LNCaP clone FGC (cell line): Measurements from ENCODE around the gene ABHD16B.

Experiments used
- DNase-seq: peaks from one replicate; pipeline ENCODE4 v3.0.0-alpha.2; 2011; ENCODE audit warnings: low read depth
- H3K4me3 ChIP-seq: 2 replicates; pipeline ENCODE4 v1.5.1; 2011; ENCODE audit warnings: mild to moderate bottlenecking, low read depth, low read length, control low read depth
- CTCF ChIP-seq: IDR thresholded peaks from 2 replicates; pipeline ENCODE4 v1.5.1; 2012; ENCODE audit warnings: mild to moderate bottlenecking; ENCODE audit not compliant: control insufficient read depth, insufficient read depth; ENCODE audit errors: extremely low read depth

ABHD16B gene

DNA sequence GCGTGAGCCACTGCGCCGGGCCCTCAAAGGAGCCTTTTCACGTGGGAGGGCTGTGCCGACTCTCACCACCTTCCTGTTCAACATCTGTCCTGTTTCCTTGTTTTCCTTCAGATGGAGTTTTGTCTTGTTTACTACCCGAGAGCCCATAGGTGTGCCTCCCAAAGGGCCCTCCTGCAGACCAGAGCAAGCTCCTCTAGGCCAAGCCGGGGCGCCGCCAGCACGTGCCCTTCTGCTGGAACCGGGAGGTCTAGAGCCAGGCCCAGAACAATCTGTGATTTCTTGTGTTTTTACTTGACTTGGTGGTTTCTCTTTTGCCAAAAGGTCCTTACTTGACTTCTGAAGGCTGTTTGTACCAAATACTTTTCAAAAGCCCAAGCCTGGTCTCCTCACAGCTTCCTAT, 25.6 kb downstream of the ABHD16B start:
- H3K4me3 ChIP-seq = no peak overlapping the region
- DNase-seq = no peak
- no peak for TF ChIP-seq CTCF

- TF ChIP-seq CTCF = no peak
- H3K4me3 ChIP-seq = no peak overlapping the region
- peak; percentile 49 for DNase-seq
These were observed 28.2 kb downstream of the ABHD16B start for GRCh38 chr20:63889241-63890200.

DNA sequence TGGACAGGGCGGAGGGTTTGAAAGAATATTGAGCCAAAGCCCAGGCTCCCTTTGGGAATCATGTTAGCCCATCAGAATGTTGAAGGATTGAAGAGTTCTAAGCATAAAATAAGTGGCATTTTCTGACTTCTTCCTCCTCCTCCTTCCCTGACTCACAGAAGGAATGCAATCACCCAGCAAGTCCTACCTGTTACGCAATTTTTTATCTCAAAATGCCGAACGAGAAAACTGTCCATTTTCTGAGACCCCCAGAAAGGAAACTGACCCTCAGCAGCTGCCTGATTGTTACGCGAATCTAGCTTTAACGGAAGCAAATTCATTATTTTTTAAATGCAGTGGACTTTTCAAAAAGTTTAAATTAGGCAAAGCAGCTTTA, 28.9 kb downstream of the ABHD16B start:
- DNase-seq = no peak
- no peak for TF ChIP-seq CTCF
- no peak overlapping the region for H3K4me3 ChIP-seq

- no peak overlapping the region for H3K4me3 ChIP-seq
- DNase-seq = no peak
- TF ChIP-seq CTCF = no peak
These were observed 29.3 kb downstream of the ABHD16B start for GRCh38 chr20:63890616-63891015.

DNA sequence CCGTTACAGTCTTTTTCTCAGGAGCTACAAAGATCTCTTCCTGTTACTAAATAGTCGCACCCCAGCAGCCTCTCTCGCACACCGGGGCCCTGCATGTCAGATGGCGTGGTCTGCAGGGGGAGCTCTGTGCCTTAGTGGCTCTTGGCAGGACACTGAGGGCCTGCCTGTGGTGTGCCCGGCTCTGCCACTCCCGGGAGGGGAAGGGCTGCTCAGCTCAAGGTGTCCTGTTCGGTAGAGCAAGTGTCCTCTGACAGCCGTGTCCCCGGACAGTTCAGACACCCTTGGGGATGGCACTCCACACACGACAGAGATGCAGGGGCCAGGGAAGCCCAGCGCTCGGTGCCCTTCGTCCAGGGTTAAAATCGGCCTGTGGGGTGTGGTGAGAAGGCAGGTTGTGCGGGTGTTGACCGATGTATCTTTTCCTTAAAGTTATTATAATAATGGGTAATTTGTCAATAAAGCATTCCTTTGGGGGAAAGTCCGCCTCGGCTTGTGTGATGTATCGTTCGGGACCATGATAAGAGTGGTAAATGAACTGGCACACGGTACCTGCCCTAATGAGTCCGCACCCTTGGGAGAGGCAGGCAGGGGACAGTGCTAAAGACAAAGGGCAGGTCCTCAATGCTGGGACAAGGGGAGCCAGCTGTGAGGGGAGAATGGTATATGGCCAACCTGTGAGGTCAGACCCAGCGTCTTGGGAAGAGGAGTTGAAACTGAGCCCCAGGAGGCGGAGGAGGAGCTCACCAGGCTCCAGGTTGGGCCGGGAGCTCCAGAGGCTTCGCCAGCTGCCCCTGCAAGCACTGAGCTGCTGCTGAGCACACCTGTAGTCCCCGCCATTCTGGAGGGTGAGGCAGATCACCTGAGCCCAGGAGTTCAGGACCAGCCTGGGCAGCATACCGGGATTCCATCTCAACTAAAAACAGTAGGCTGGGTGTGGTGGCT, 30.0 kb downstream of the ABHD16B start:
- no peak overlapping the region for H3K4me3 ChIP-seq
- DNase-seq = no peak
- 0 out of 2 replicates have a peak, but pooled peaks have one; percentile 10 for TF ChIP-seq CTCF

DNA sequence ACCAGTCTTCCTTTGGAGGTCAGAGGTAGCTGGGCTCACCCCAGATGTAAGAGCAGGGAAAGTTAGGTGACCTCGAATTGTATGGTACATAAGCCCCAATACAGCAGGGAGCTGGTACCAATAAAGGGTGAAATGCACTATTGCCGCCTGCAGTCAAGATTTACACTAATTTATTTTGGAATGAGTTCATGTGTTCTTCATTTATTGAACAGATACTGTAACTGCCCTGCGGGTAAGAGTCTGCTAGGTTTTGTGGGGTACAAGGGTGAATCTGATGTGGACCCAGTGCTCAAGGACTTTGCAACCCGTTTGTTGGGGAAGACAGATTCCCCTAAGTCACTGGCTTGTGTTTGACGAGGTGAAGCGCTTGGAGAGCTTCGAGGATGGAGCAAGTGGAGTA, 31.1 kb downstream of the ABHD16B start:
- no peak overlapping the region for H3K4me3 ChIP-seq
- DNase-seq = no peak
- no peak for TF ChIP-seq CTCF
